Measurements from ENCODE around the gene AJM1.

AJM1 gene

GRCh38 chr9:136860529-136860928 is 18.3 kb downstream of the AJM1 start:
- DNase-seq (ENCODE audit: extremely low read depth, insufficient read length) = no peak
- peaks cover 30% of the 10 kb centered on the region for H3K36me3 ChIP-seq (ENCODE audit: control insufficient read depth, insufficient read depth, low read length)
- H3K4me3 ChIP-seq (replicated peaks; ENCODE audit: low read depth, low read length) = no peak overlapping the region
- no peak for TF ChIP-seq CTCF (IDR thresholded peaks at IDR 0.05; ENCODE audit: insufficient read depth, low read length, poor library complexity, severe bottlenecking)
- no peaks in the 10 kb centered on the region for H3K27me3 ChIP-seq (replicated peaks; ENCODE audit: control insufficient read depth, insufficient read depth, low read length)

- peaks cover 30% of the 10 kb centered on the region for H3K36me3 ChIP-seq (ENCODE audit: control insufficient read depth, insufficient read depth, low read length)
- H3K27me3 ChIP-seq (replicated peaks; ENCODE audit: control insufficient read depth, insufficient read depth, low read length) = no peaks in the 10 kb centered on the region
- no peak overlapping the region for H3K4me3 ChIP-seq (replicated peaks; ENCODE audit: low read depth, low read length)
- DNase-seq (ENCODE audit: extremely low read depth, insufficient read length) = peak; percentile 6
- no peak for TF ChIP-seq CTCF (IDR thresholded peaks at IDR 0.05; ENCODE audit: insufficient read depth, low read length, poor library complexity, severe bottlenecking)
These were observed 18.9 kb downstream of the AJM1 start for GRCh38 chr9:136860933-136861873.

GRCh38 chr9:136861874-136862457 is 19.7 kb downstream of the AJM1 start:
- Histone ChIP-seq H3K27me3 (replicated peaks; ENCODE audit: control insufficient read depth, insufficient read depth, low read length) (no peaks in the 10 kb centered on the region), H3K4me3 (replicated peaks; ENCODE audit: low read depth, low read length) (no peak overlapping the region), H3K36me3 (ENCODE audit: control insufficient read depth, insufficient read depth, low read length) (peaks cover 30% of the 10 kb centered on the region)
- no peak for DNase-seq (ENCODE audit: extremely low read depth, insufficient read length)
- TF ChIP-seq CTCF (IDR thresholded peaks at IDR 0.05; ENCODE audit: insufficient read depth, low read length, poor library complexity, severe bottlenecking) = no peak

- H3K27me3 ChIP-seq (replicated peaks; ENCODE audit: control insufficient read depth, insufficient read depth, low read length) = no peaks in the 10 kb centered on the region
- TF ChIP-seq CTCF (IDR thresholded peaks at IDR 0.05; ENCODE audit: insufficient read depth, low read length, poor library complexity, severe bottlenecking) = no peak
- peaks cover 30% of the 10 kb centered on the region for H3K36me3 ChIP-seq (ENCODE audit: control insufficient read depth, insufficient read depth, low read length)
- H3K4me3 ChIP-seq (replicated peaks; ENCODE audit: low read depth, low read length) = no peak overlapping the region
- peak; percentile 6 for DNase-seq (ENCODE audit: extremely low read depth, insufficient read length)
These were observed 20.8 kb downstream of the AJM1 start for GRCh38 chr9:136862849-136863622.

- Histone ChIP-seq H3K27me3 (replicated peaks; ENCODE audit: control insufficient read depth, insufficient read depth, low read length) (no peaks in the 10 kb centered on the region), H3K4me3 (replicated peaks; ENCODE audit: low read depth, low read length) (no peak overlapping the region), H3K36me3 (ENCODE audit: control insufficient read depth, insufficient read depth, low read length) (peaks cover 30% of the 10 kb centered on the region)
- TF ChIP-seq CTCF (IDR thresholded peaks at IDR 0.05; ENCODE audit: insufficient read depth, low read length, poor library complexity, severe bottlenecking) = no peak
- no peak for DNase-seq (ENCODE audit: extremely low read depth, insufficient read length)
These were observed 21.5 kb downstream of the AJM1 start for GRCh38 chr9:136863623-136864273.
